DND-41 (cell line): Measurements from ENCODE around the gene NBPF15.
"Not testable (repeated sequence)": the region's sequence is repeated elsewhere in the genome, so short reads cannot be mapped to it uniquely, and the experiment has no call there.

Source experiments
- CTCF ChIP-seq: IDR thresholded peaks from 2 replicates; pipeline ENCODE4 v1.5.1; 2012; ENCODE audit warnings: borderline replicate concordance, low read length, moderate library complexity, mild to moderate bottlenecking; ENCODE audit not compliant: poor library complexity, severe bottlenecking; ENCODE audit errors: extremely low read depth
- EZH2 ChIP-seq: IDR thresholded peaks from 3 replicates; pipeline ENCODE4 v1.6.1; 2012; ENCODE audit warnings: borderline replicate concordance, low read depth, mild to moderate bottlenecking, moderate library complexity, low read length, inconsistent platforms; ENCODE audit not compliant: severe bottlenecking

GRCh38 chr1:144413404-144414118 lies 47.9 kb downstream of the NBPF15 start:
- TF ChIP-seq CTCF, EZH2: not testable (repeated sequence)
